ENCODE measurements around the gene SNX22. TPM values are rescaled to one million over a fixed set of nuclear protein-coding genes. Genes with fewer than 3 reads are reported as not detected.

The SNX22 gene
- total and polyA plus RNA-seq, 9 of the 15 experiments (the other 6 are each of a cell fraction or from before 2014, with no cell fraction given): 0.91 to 3.0 (median 2.0) TPM

- TF ChIP-seq HMBOX1 (IDR thresholded peaks at IDR 0.05): peak; percentile 83
- no peak for TF ChIP-seq PATZ1 (CRISPR knock-in tag; IDR thresholded peaks at IDR 0.05; ENCODE audit: borderline replicate concordance)
- no peak for TF ChIP-seq CREM (IDR thresholded peaks at IDR 0.05; ENCODE audit: low read depth)
- TF ChIP-seq PURB (CRISPR knock-in tag; IDR thresholded peaks at IDR 0.05; ENCODE audit: low read depth): no peak
- no peak for TF ChIP-seq STAT6 (CRISPR knock-in tag; IDR thresholded peaks at IDR 0.05)
- TF ChIP-seq ZNF507 (tag; conservative IDR thresholded peaks at IDR 0.05): no peak
- no peak for TF ChIP-seq E2F6 (IDR thresholded peaks at IDR 0.05; ENCODE audit: borderline replicate concordance in 1 of 2, extremely low read depth in 1 of 2, insufficient read depth in 1 of 2, insufficient read length in 1 of 2, low read depth in 1 of 2, low read length in 1 of 2, poor library complexity in 1 of 2, severe bottlenecking in 1 of 2)
- no peak for TF ChIP-seq RAD21 (CRISPR knock-in tag; conservative IDR thresholded peaks at IDR 0.05 in 1 of 2, IDR thresholded peaks at IDR 0.05 in 1 of 2)
- TF ChIP-seq MYNN (IDR thresholded peaks at IDR 0.05): no peak
- TF ChIP-seq MYNN (CRISPR knock-in tag; IDR thresholded peaks at IDR 0.05): no peak
- no peak for TF ChIP-seq ZNF140 (CRISPR knock-in tag; IDR thresholded peaks at IDR 0.05)
- peak; percentile 43; the same call in 1 of the 2 replicates for TF ChIP-seq ATF7 (IDR thresholded peaks at IDR 0.05)
- TF ChIP-seq NR4A1 (CRISPR knock-in tag; IDR thresholded peaks at IDR 0.05): no peak
- TF ChIP-seq NR4A1 (tag; IDR thresholded peaks at IDR 0.05): no peak
- no peak for TF ChIP-seq SRSF1 (IDR thresholded peaks at IDR 0.05; ENCODE audit: low read depth, low read length)
- no peak for TF ChIP-seq POLR3G (IDR thresholded peaks at IDR 0.05; ENCODE audit: extremely low read depth, insufficient read length, insufficient replicate concordance)
- no peak; the same call in 1 of the 2 replicates for TF ChIP-seq BHLHE40 (IDR thresholded peaks at IDR 0.05; ENCODE audit: low read length)
- TF ChIP-seq GTF2E2 (tag; IDR thresholded peaks at IDR 0.05): no peak
- no peak for TF ChIP-seq SAFB2 (IDR thresholded peaks at IDR 0.05; ENCODE audit: borderline replicate concordance, low read depth, low read length, severe bottlenecking)
- TF ChIP-seq TEAD1 (CRISPR knock-in tag; IDR thresholded peaks at IDR 0.05): no peak
- TF ChIP-seq MCM3 (IDR thresholded peaks at IDR 0.05): no peak
- TF ChIP-seq SIRT6 (IDR thresholded peaks at IDR 0.05; ENCODE audit: low read depth, low read length): no peak
- peak; percentile 96 for TF ChIP-seq CEBPB (tag; IDR thresholded peaks at IDR 0.05)
Observed at GRCh38 chr15:64105113-64105704, 46.3 kb upstream of the SNX22 start (continued).

Measured in K562 (cell line).